GM18520 (cell line): ENCODE measurements around the gene ASIC2.
"Not testable (repeated sequence)": the region's sequence is repeated elsewhere in the genome, so short reads cannot be mapped to it uniquely, and the experiment has no call there.

Source experiments
- ATAC-seq: cut with Tn5 transposase; IDR thresholded peaks from one replicate; pipeline ENCODE4 v1.9.1; 2021; ENCODE audit not compliant: unreplicated experiment

The ASIC2 gene

GRCh38 chr17:32992321-32993033 is 300.6 kb downstream of the ASIC2 start:
- no peak for ATAC-seq

GRCh38 chr17:32988481-32989101 is 304.5 kb downstream of the ASIC2 start:
- ATAC-seq, result no peak

- not testable (repeated sequence) for ATAC-seq
Observed at GRCh38 chr17:32987868-32988267, 305.2 kb downstream of the ASIC2 start.

GRCh38 chr17:32987453-32987805 is 305.7 kb downstream of the ASIC2 start:
- ATAC-seq, result not testable (repeated sequence)

- ATAC-seq, result no peak
Observed at GRCh38 chr17:32985050-32985756, 307.9 kb downstream of the ASIC2 start.

GRCh38 chr17:32981611-32982010 is 311.5 kb downstream of the ASIC2 start:
- ATAC-seq, result not testable (repeated sequence)

GRCh38 chr17:32980230-32980629 is 312.9 kb downstream of the ASIC2 start:
- no peak for ATAC-seq

GRCh38 chr17:32976605-32977004 is 316.5 kb downstream of the ASIC2 start:
- no peak for ATAC-seq

GRCh38 chr17:32976131-32976530 is 317.0 kb downstream of the ASIC2 start:
- no peak for ATAC-seq

- ATAC-seq, result no peak
Observed at GRCh38 chr17:32971171-32971570, 321.9 kb downstream of the ASIC2 start.

GRCh38 chr17:32970281-32970680 is 322.8 kb downstream of the ASIC2 start:
- ATAC-seq, result no peak

- not testable (repeated sequence) for ATAC-seq
Observed at GRCh38 chr17:32969231-32969630, 323.9 kb downstream of the ASIC2 start.

GRCh38 chr17:32964541-32964940 is 328.6 kb downstream of the ASIC2 start:
- ATAC-seq, result no peak
